HG03135 (cell line): ENCODE measurements around the gene SEC24A.
A peak's percentile ranks its signal among the peaks of the same experiment; 100 is the strongest.
"Not testable (repeated sequence)": the region's sequence is repeated elsewhere in the genome, so short reads cannot be mapped to it uniquely, and the experiment has no call there.

Experiments
- ATAC-seq: cut with Tn5 transposase; IDR thresholded peaks from one replicate; pipeline ENCODE4 v1.9.1; 2021; ENCODE audit warnings: mild to moderate bottlenecking, moderate library complexity; ENCODE audit not compliant: unreplicated experiment

The SEC24A gene

GRCh38 chr5:134648425-134649162 lies at the start of gene SEC24A:
Gene SEC24A (plus strand): TSS chr5:134648785. CDS start chr5:134649077, 292 bp downstream.
- peak; percentile 77 for ATAC-seq

- not testable (repeated sequence) for ATAC-seq
Measured at GRCh38 chr5:134599820-134600219, 48.8 kb upstream of the SEC24A start.

- no peak for ATAC-seq
Measured at GRCh38 chr5:134600600-134600999, 48.0 kb upstream of the SEC24A start.

GRCh38 chr5:134603059-134603458 lies 45.5 kb upstream of the SEC24A start:
- ATAC-seq: no peak

GRCh38 chr5:134604908-134605307 lies 43.7 kb upstream of the SEC24A start:
- no peak for ATAC-seq

- no peak for ATAC-seq
Measured at GRCh38 chr5:134606726-134607125, 41.9 kb upstream of the SEC24A start.

GRCh38 chr5:134608555-134608954 lies 40.0 kb upstream of the SEC24A start:
- no peak for ATAC-seq

GRCh38 chr5:134609232-134609851 lies 39.2 kb upstream of the SEC24A start:
- ATAC-seq: peak; percentile 40

- no peak for ATAC-seq
Measured at GRCh38 chr5:134610725-134611124, 37.9 kb upstream of the SEC24A start.

GRCh38 chr5:134611515-134611914 lies 37.1 kb upstream of the SEC24A start:
- no peak for ATAC-seq

- no peak for ATAC-seq
Measured at GRCh38 chr5:134614450-134615085, 34.0 kb upstream of the SEC24A start.

GRCh38 chr5:134620634-134621033 lies 28.0 kb upstream of the SEC24A start:
- no peak for ATAC-seq

- no peak for ATAC-seq
Measured at GRCh38 chr5:134625559-134625958, 23.0 kb upstream of the SEC24A start.

GRCh38 chr5:134626369-134627014 lies 22.1 kb upstream of the SEC24A start:
- ATAC-seq: no peak

- ATAC-seq: no peak
Measured at GRCh38 chr5:134634227-134634626, 14.4 kb upstream of the SEC24A start.

GRCh38 chr5:134635366-134635765 lies 13.2 kb upstream of the SEC24A start:
- not testable (repeated sequence) for ATAC-seq

GRCh38 chr5:134637116-134637721 lies 11.4 kb upstream of the SEC24A start:
- ATAC-seq: no peak

GRCh38 chr5:134638760-134639201 lies 9.8 kb upstream of the SEC24A start:
- ATAC-seq: no peak

- no peak for ATAC-seq
Measured at GRCh38 chr5:134642931-134643530, 5.6 kb upstream of the SEC24A start.

- ATAC-seq: peak; percentile 29
Measured at GRCh38 chr5:134647750-134648424, 698 bp upstream of the SEC24A start.
